Epithelial cell of esophagus (primary cell): ENCODE results near the gene CCNH.

Experiments
- DNase-seq: peaks from one replicate; pipeline ENCODE4 v3.0.0; 2010; ENCODE audit warnings: low read depth
- H3K4me3 ChIP-seq: 2 replicates; pipeline ENCODE4 v1.5.1; 2011; ENCODE audit warnings: mild to moderate bottlenecking, low read length, control low read depth
- CTCF ChIP-seq: IDR thresholded peaks from 2 replicates; pipeline ENCODE4 v1.5.1; 2011; ENCODE audit warnings: low read depth, mild to moderate bottlenecking, low read length, control low read depth, inconsistent platforms; ENCODE audit not compliant: insufficient read depth; ENCODE audit errors: missing control alignments

The CCNH gene

GRCh38 chr5:87368601-87369000, 44.1 kb downstream of the CCNH start:
- TF ChIP-seq CTCF, result no peak
- no peak for DNase-seq
- H3K4me3 ChIP-seq, result no peak overlapping the region

GRCh38 chr5:87367243-87367642, 45.5 kb downstream of the CCNH start:
- DNase-seq, result no peak
- TF ChIP-seq CTCF, result no peak
- H3K4me3 ChIP-seq, result no peak overlapping the region

- no peak overlapping the region for H3K4me3 ChIP-seq
- DNase-seq, result peak; percentile 4
- TF ChIP-seq CTCF, result no peak
Observed at GRCh38 chr5:87361536-87362213, 51.1 kb downstream of the CCNH start.

- no peak for DNase-seq
- H3K4me3 ChIP-seq, result no peak overlapping the region
- TF ChIP-seq CTCF, result no peak
Observed at GRCh38 chr5:87361031-87361445, 51.7 kb downstream of the CCNH start.

GRCh38 chr5:87360132-87360531, 52.6 kb downstream of the CCNH start:
- no peak for TF ChIP-seq CTCF
- no peak for DNase-seq
- no peak overlapping the region for H3K4me3 ChIP-seq

- no peak overlapping the region for H3K4me3 ChIP-seq
- TF ChIP-seq CTCF, result no peak
- no peak for DNase-seq
Observed at GRCh38 chr5:87359106-87359505, 53.6 kb downstream of the CCNH start.

- TF ChIP-seq CTCF, result no peak
- no peak for DNase-seq
- H3K4me3 ChIP-seq, result no peak overlapping the region
Observed at GRCh38 chr5:87354496-87354895, 58.2 kb downstream of the CCNH start.
